NT2/D1 (cell line): ENCODE measurements around the gene ENOX1.

Experiments
- SUZ12 ChIP-seq: IDR thresholded peaks from 2 replicates; pipeline ENCODE4 v1.6.1; 2011; ENCODE audit not compliant: insufficient read length, insufficient read depth; ENCODE audit errors: extremely low read depth
- YY1 ChIP-seq: IDR thresholded peaks from 2 replicates; pipeline ENCODE4 v1.6.1; 2011; ENCODE audit not compliant: insufficient read length, insufficient read depth
- ZNF274 ChIP-seq: IDR thresholded peaks from 2 replicates; pipeline ENCODE4 v1.6.1; 2011; ENCODE audit warnings: mild to moderate bottlenecking, low read depth, low read length

GRCh38 chr13:43792076-43792881 lies 5.5 kb upstream of the ENOX1 start:
- TF ChIP-seq ZNF274: no peak
- TF ChIP-seq YY1: no peak
- no peak for TF ChIP-seq SUZ12
